Activated T-cell treated with anti-CD3 and anti-CD28 coated beads for 24 hours (primary cell): ENCODE data around the gene OR2H1.

Source experiments
- DNase-seq: peaks from one replicate; pipeline ENCODE4 v3.0.0-alpha.2; 2020; ENCODE audit warnings: low read depth

The OR2H1 gene

GRCh38 chr6:29483735-29484134, 26.8 kb downstream of the OR2H1 start:
- no peak for DNase-seq

DNA sequence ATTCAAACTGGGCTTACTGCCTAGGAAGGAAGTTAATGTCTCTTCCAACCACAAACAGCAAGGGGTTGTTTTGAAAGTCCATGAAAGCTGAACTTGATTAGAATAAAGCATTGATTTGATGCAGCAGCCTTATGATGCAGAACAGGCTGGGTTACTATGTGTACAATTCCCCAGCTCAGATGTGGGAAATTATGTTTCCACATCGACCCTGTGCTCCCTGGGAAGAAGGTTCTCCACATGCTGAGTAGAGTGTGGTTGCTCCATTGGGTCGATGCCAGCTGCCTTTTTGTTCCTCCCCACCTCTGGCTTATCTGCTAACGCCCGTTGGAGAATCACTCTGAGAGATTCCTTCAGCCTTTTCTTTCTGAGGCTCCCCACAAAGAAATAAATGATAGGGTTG, 29.6 kb downstream of the OR2H1 start:
- no peak for DNase-seq

DNA sequence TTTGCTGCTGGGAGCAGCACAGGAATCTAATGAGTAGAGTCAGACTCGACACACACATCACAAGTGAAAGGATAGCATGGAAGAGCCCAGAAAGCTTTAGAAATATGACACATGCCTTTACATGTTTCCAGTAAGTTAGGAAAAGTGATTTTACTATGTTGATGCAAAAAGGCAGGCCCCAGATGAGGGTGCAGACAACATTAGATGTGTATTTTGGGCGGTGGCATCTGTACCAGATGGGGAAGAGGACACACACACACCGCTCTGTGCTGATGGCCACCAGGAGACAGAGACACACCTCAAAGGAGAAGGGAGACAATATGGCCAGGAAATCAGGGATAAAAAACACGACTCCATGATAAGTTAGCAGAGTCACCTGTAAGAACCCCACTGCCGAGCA, 30.2 kb downstream of the OR2H1 start:
- no peak for DNase-seq

DNA sequence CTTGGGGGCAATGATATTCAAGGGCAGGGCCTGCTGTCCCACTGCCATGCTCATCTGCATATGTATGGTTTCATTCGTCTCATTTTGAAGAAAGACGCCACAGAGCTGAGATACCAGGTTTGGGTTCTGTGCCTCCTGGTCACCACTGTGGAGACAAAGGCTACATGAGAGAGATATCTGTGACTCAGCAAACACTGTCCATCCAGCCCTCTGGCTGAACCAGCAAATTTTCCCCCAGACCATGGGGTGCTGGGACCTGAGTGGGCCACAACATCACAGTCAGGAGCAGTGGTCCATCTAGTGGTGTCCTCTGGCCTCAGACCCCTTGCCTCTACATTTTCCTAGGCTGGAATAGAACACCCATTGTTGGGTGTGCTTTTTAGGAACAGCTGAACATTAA, 30.7 kb downstream of the OR2H1 start, which contains the start of gene MAS1L:
TSS of gene MAS1L (minus strand) at position 297 of the 400 bp plus-strand sequence. CDS start at position 243, 54 bp downstream.
- DNase-seq, result no peak

- no peak for DNase-seq
Measured at GRCh38 chr6:29488874-29489273, 31.9 kb downstream of the OR2H1 start.

DNA sequence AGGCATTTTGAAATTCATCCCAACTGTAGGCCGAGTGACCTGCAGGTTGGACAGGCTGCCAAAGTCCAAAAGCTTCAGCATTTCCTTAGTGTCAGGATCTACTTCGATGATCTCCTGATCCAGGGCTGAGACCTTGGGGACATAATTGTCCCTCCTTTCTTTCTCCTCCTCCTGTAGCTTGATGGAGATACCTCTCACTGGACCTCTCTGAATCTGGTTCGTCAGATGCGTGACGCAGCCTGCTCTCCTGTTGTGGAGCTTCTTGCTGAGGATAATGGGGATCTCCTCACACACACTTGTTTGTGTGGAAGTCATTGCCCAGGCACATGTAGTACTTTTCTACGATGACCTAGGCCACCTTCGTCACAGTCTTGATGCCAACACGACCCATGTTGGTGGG, 32.3 kb downstream of the OR2H1 start:
- DNase-seq, result no peak

- DNase-seq, result no peak
Measured at GRCh38 chr6:29490055-29490454, 33.1 kb downstream of the OR2H1 start.

DNA sequence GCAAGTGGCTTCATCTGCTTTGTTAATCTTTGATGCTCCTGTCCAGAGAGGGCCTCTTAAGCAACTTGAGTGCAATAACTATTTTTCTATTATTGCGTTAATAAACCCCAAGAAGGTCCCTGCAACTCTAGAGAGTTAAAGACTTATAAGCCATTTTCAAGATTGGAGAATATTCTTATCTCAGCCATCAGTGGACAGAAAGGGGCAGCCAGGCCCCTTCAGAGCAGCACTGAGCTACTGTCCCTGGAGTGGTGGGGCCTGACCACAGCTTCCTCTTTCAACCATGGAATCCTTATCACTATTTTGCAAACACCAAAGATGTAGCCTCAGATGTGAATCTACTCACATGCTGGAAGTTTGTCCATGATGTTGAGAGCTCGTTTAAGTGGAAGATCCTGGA, 33.6 kb downstream of the OR2H1 start:
- no peak for DNase-seq

DNA sequence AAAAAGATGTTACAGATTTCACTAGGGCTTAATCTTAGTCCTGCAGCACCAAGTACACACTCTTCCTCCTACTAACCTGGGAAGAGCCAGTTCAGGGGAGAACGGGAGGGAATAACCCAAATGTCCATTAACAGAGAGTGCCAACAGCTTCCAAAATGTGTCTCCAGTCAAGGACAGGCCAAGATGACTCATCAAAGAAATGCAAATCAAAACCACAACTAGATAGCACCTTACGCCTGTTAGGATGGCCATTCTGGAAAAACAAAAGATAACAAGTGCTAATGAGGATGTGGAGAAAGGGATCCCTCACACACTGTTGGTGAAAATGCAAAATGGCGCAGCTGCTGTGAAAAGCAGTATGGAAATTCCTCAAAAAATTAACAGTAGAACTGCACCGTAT, 34.6 kb downstream of the OR2H1 start:
- no peak for DNase-seq

DNA sequence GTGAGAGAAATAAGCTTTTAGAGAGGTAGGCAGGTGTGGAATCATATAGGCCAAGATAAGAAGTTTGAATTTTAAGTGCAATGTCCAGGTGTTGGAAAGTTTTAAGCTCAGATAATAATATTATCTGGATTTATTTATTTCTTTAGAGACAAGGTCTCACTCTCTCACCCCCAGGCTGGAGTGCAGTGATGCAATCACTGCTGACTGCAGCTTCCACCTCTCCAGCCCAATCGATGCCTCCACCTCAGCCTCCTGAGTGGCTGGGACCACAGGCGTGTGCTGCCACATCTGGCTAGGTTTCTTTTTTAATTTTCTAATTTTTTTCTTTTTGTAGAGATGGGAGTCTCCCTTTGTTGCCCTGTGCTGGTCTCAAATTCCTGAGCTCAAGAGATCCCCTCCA, 36.3 kb downstream of the OR2H1 start:
- DNase-seq, result no peak

DNA sequence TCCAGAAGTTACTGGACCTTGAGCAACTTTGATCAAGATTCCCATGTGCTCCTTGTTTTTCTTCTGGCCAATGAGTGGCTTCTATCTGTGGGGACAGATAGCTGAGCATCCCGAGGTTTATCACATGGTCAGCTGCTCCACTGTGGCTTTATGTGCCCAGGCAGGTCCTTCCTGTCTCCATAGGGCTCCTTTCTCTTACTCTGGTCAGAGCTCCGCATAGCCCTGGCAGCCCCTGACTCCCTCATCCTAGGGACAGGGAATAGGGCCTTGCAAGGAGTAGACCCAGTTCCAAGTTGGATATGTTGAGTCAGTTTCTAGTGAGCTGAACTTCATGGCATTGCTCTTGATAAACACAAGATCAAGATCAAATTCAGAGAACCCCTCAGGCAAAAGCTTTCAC, 37.2 kb downstream of the OR2H1 start:
- DNase-seq, result no peak

- no peak for DNase-seq
Measured at GRCh38 chr6:29495571-29495970, 38.6 kb downstream of the OR2H1 start.

- DNase-seq, result no peak
Measured at GRCh38 chr6:29496961-29497360, 40.0 kb downstream of the OR2H1 start.

DNA sequence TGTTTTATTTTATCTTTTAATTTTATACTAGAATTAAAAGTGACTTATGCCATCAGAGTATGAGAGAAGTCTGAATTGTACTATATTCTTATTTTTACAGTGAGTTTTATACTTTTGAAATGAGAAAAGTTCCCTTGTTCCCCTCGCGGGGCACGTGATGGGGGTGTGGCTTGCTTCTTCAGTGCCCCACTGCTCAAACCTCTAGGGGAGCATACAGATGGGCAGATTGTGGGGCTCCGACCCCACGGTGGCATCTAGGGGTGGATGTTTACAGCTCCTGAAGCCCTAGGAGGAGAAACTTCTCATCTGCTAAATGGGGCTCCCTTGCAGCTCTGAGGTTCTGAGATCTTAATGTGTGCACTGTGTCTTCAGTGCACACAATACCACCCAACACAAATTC, 42.7 kb downstream of the OR2H1 start:
- no peak for DNase-seq

DNA sequence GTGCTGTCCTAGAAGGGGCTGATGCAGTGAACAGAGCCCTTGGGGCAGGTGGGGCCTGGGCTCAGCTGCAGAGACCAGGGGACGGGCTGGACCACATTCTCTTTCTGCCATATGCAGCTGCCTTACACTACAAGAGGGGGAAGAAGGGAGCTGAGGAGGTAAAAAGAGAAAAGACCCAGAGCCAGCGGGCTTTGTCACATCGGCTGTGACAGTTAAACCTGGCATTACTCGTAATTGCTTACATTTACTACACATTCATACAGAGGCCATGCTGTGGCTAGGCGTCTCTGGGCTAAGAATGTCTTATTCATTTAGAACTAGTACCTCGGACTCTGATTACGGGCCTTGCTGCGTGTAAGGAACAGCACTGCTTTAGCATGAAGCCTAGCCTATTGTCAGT, 43.6 kb downstream of the OR2H1 start:
- DNase-seq, result no peak

DNA sequence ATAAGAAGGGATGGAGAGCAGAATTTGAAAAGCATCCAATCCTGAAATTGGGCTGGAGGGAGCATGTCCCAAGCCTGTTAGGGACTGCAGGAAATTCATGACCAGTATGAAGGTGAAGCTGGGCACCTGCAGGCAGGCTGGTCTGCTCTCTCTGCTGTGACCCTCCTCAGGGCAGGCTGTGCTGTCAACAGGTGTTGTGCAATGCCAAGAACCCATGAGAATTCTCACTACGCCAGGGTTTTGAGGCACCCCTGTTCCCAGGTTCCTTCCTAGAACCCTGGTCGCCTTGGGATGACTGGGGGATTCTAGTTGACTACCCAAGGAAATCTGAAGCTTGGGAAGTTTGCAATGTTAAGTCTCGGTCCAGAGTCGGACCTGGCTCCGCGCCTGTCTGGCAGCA, 44.2 kb downstream of the OR2H1 start:
- no peak for DNase-seq

DNA sequence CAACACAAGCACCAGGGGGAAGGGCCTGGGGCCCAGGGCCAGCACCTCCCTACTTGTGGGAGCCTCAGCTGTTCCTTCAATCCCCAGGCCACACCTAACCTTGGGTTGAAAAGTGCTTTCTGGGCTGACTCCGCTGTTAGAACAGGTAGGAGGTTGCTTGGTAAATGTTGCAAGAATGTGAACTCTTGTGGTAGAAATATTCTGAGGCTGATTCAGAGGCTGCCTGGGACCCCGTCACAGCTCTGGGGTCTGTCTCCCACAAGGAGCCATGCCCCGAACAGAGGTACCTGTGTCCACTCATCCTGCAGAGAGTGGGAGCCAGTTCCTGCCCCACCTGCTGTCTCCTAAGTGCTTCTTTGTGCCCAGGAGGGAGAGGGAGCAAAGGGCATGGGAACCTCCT, 45.2 kb downstream of the OR2H1 start:
- no peak for DNase-seq

DNA sequence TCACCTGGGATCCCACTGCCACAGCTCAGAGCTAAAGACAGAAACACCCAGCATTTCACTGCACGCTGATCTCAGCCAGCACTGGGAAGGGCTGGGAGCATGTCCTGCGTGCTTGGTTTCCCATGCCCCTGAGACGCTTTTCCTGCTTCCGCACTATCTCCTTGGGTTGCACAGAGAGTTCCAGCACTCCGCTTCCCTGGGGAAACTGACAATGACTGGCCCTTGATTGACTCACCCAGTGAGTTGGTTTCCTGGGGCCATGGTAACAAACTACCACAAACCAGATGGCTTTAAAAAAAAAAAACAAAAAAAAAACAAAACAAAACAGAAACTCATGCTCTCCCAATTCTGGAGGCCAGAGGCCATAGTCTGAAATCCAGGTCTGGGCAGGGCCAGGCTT, 45.6 kb downstream of the OR2H1 start:
- DNase-seq, result no peak

DNA sequence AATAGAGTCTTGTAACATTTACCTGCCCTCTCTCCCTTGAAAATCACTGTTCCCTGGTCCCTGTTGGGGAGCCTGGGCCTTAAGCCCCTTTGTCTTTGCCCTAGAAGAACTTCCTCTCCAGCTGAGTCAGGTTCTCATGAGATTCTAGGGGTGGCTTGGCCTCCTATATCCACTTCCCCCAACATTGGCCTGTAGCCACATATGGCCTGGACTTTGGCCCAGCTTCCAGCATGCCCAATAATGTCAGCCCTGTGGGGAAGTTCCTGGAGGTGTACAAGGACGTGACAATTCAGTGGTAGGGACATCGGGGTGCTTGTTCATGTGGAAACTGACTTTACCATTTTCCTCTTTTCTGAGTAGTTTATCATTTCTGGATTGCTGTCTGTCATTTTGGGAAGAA, 48.0 kb downstream of the OR2H1 start:
- no peak for DNase-seq

- DNase-seq, result no peak
Measured at GRCh38 chr6:29505808-29506207, 48.9 kb downstream of the OR2H1 start.

- DNase-seq, result no peak
Measured at GRCh38 chr6:29506446-29507067, 49.6 kb downstream of the OR2H1 start.

GRCh38 chr6:29507319-29507718, 50.4 kb downstream of the OR2H1 start:
- no peak for DNase-seq

GRCh38 chr6:29509239-29509638, 52.3 kb downstream of the OR2H1 start:
- DNase-seq, result no peak

- no peak for DNase-seq
Measured at GRCh38 chr6:29509711-29510110, 52.8 kb downstream of the OR2H1 start.

DNA sequence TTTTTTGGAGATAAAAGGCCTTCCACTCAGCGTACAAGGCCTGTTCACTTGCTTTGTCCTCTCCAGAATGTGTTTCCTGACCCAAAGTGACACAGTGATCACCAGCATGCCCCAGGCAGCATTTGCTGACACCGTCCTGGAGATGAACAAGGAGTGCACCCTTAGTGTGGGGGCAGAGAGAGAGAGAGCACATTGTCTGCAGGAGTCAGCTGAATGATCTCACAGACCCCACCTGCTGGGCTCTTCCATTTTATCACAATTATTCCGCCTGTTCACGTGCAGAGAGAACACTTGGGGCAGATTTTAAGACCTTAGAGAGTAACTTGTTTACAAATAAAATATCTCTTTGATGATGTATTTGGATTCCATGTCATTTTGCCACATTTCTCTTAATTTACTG, 53.2 kb downstream of the OR2H1 start:
- DNase-seq, result no peak
